Measurements from ENCODE around the gene LRP6.

DNA sequence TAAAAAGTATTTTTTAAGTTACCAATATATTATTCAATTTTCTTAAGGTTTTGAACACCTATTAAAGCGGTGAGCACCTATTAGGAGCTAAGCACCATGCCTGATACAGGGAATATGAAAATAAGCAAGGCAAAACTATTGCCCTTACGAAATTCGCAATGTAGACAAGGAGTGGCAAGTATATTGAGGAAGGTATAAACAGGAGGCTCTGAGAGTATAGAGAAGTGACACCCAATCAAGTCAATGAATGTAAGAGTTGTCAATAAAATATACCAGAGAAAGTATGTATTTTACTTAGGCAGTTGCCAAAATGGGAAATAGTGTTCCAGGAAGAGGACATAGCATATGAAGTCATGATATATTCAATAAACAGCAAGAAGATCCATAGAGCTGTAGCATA is 57.2 kb downstream of the LRP6 start:
- TF ChIP-seq, protein P1, sequence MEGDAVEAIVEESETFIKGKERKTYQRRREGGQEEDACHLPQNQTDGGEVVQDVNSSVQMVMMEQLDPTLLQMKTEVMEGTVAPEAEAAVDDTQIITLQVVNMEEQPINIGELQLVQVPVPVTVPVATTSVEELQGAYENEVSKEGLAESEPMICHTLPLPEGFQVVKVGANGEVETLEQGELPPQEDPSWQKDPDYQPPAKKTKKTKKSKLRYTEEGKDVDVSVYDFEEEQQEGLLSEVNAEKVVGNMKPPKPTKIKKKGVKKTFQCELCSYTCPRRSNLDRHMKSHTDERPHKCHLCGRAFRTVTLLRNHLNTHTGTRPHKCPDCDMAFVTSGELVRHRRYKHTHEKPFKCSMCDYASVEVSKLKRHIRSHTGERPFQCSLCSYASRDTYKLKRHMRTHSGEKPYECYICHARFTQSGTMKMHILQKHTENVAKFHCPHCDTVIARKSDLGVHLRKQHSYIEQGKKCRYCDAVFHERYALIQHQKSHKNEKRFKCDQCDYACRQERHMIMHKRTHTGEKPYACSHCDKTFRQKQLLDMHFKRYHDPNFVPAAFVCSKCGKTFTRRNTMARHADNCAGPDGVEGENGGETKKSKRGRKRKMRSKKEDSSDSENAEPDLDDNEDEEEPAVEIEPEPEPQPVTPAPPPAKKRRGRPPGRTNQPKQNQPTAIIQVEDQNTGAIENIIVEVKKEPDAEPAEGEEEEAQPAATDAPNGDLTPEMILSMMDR (IDR thresholded peaks at IDR 0.05; ENCODE audit: control extremely low read depth in 1 of 3, insufficient read depth in 1 of 3, low read depth in 1 of 3, low read length in 3 of 3): no peak
- TF ChIP-seq RAD21 (IDR thresholded peaks at IDR 0.05 in 1 of 2, conservative IDR thresholded peaks at IDR 0.05 in 1 of 2; ENCODE audit: low read depth in 2 of 2, low read length in 2 of 2) (no peak), CBX8 (IDR thresholded peaks at IDR 0.05; ENCODE audit: borderline replicate concordance, low read depth, low read length) (no peak), CBX5 (IDR thresholded peaks at IDR 0.05; ENCODE audit: low read depth, low read length) (no peak), EZH2 (IDR thresholded peaks at IDR 0.05; ENCODE audit: low read depth, low read length, severe bottlenecking) (no peak), CHD2 (IDR thresholded peaks at IDR 0.05; ENCODE audit: low read length) (no peak), SRF (IDR thresholded peaks at IDR 0.05; ENCODE audit: low read depth, low read length) (no peak), CREB1 (IDR thresholded peaks at IDR 0.05) (no peak), BRCA1 (IDR thresholded peaks at IDR 0.05; ENCODE audit: low read depth, low read length) (no peak), BCL11A (IDR thresholded peaks at IDR 0.05; ENCODE audit: low read depth in 2 of 2, low read length in 2 of 2) (no peak)

Data from H1 (cell line).